GM18909 (cell line): ENCODE measurements around the gene GRM8.

ENCODE experiments used
- ATAC-seq: cut with Tn5 transposase; IDR thresholded peaks from one replicate; pipeline ENCODE4 v1.9.1; 2021; ENCODE audit warnings: mild to moderate bottlenecking; ENCODE audit not compliant: unreplicated experiment, poor library complexity

GRM8 gene

GRCh38 chr7:127153315-127153714, 99.4 kb downstream of the GRM8 start:
- no peak for ATAC-seq

- no peak for ATAC-seq
Observed at GRCh38 chr7:127152423-127152822, 100.3 kb downstream of the GRM8 start.

- no peak for ATAC-seq
Observed at GRCh38 chr7:127151379-127151778, 101.4 kb downstream of the GRM8 start.

- ATAC-seq: no peak
Observed at GRCh38 chr7:127150543-127150942, 102.2 kb downstream of the GRM8 start.

- ATAC-seq: peak; percentile 42
Observed at GRCh38 chr7:127146746-127147536, 105.8 kb downstream of the GRM8 start.

- ATAC-seq: no peak
Observed at GRCh38 chr7:127137146-127137545, 115.6 kb downstream of the GRM8 start.

GRCh38 chr7:127135871-127136485, 116.8 kb downstream of the GRM8 start:
- no peak for ATAC-seq

- no peak for ATAC-seq
Observed at GRCh38 chr7:127123220-127123619, 129.5 kb downstream of the GRM8 start.

GRCh38 chr7:127119517-127119916, 133.2 kb downstream of the GRM8 start:
- ATAC-seq: no peak

- peak; percentile 44 for ATAC-seq
Observed at GRCh38 chr7:127114742-127115265, 137.9 kb downstream of the GRM8 start.

- peak; percentile 93 for ATAC-seq
Observed at GRCh38 chr7:127107601-127108007, 145.1 kb downstream of the GRM8 start.

- no peak for ATAC-seq
Observed at GRCh38 chr7:127093340-127093739, 159.4 kb downstream of the GRM8 start.

- ATAC-seq: no peak
Observed at GRCh38 chr7:127091620-127092019, 161.1 kb downstream of the GRM8 start.

GRCh38 chr7:127089146-127089545, 163.6 kb downstream of the GRM8 start:
- ATAC-seq: no peak

GRCh38 chr7:127081539-127081938, 171.2 kb downstream of the GRM8 start:
- no peak for ATAC-seq

- ATAC-seq: no peak
Observed at GRCh38 chr7:127080576-127080975, 172.2 kb downstream of the GRM8 start.

- ATAC-seq: no peak
Observed at GRCh38 chr7:127066974-127067373, 185.8 kb downstream of the GRM8 start.

GRCh38 chr7:127059475-127059874, 193.3 kb downstream of the GRM8 start:
- ATAC-seq: no peak

- no peak for ATAC-seq
Observed at GRCh38 chr7:127057918-127058317, 194.8 kb downstream of the GRM8 start.

GRCh38 chr7:127056202-127056601, 196.5 kb downstream of the GRM8 start:
- ATAC-seq: no peak

- ATAC-seq: no peak
Observed at GRCh38 chr7:127047521-127047920, 205.2 kb downstream of the GRM8 start.
